Lower leg skin (tissue), 3 donors: ENCODE measurements around the gene SLFN13.
"Not testable (repeated sequence)": the region's sequence is repeated elsewhere in the genome, so short reads cannot be mapped to it uniquely, and the experiment has no call there.

ENCODE experiments used
- POLR2A ChIP-seq, 2 donors: fragments of 450-650 bp; IDR thresholded peaks; one replicate each; pipeline ENCODE4 v1.6.1; 2016 to 2017; ENCODE audit warnings: antibody characterized with exemption in 2 of 2, mild to moderate bottlenecking in 1 of 2, moderate library complexity in 1 of 2
- TF ChIP-seq, protein P1 (sequence below), 3 donors: fragments of 450-650 bp; IDR thresholded peaks; one replicate each; pipeline ENCODE4 v1.5.1; 2016; ENCODE audit warnings: antibody characterized with exemption in 3 of 3, mild to moderate bottlenecking in 3 of 3, moderate library complexity in 2 of 3

DNA sequence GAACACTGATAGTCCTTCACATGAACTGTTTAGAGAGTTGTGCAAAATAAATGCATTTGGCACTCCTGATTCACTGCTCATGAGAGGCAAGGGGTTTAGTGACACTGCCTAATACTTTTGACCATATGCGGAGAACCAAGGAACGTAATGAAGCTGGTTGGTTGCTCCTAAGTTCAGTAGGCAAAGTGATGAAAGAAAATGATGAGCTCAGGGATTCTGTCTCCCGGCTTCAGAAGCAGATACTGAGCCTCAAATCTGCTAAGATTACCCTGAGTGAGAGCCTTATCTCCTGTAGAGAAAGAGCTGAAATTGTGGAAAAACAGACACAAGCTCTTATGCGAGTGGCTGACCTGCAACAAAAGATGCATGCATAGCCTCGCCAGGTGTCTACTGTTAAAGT, 5.5 kb upstream of the SLFN13 start:
- TF ChIP-seq, protein P1, sequence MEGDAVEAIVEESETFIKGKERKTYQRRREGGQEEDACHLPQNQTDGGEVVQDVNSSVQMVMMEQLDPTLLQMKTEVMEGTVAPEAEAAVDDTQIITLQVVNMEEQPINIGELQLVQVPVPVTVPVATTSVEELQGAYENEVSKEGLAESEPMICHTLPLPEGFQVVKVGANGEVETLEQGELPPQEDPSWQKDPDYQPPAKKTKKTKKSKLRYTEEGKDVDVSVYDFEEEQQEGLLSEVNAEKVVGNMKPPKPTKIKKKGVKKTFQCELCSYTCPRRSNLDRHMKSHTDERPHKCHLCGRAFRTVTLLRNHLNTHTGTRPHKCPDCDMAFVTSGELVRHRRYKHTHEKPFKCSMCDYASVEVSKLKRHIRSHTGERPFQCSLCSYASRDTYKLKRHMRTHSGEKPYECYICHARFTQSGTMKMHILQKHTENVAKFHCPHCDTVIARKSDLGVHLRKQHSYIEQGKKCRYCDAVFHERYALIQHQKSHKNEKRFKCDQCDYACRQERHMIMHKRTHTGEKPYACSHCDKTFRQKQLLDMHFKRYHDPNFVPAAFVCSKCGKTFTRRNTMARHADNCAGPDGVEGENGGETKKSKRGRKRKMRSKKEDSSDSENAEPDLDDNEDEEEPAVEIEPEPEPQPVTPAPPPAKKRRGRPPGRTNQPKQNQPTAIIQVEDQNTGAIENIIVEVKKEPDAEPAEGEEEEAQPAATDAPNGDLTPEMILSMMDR (IDR thresholded peaks at IDR 0.05), result not testable (repeated sequence)
- TF ChIP-seq POLR2A (IDR thresholded peaks at IDR 0.05), result not testable (repeated sequence)
